SK-N-SH (cell line): ENCODE results near the gene ADAMTS2. TPM values are rescaled to one million over a fixed set of nuclear protein-coding genes. Genes with fewer than 3 reads are reported as not detected.

Experiments used
- CTCF ChIA-PET: fragments of 300-600, 350-600 bp; formaldehyde crosslinking; extraction: SDS; loops from one replicate; lab custom pipeline; 2021; lab: Yijun Ruan, JAX
- POLR2A ChIA-PET: fragments of 350-600 bp; sonication (Branson Sonifier 250); formaldehyde crosslinking; extraction: SDS; loops from one replicate; lab custom pipeline; 2020; ENCODE audit warnings: antibody characterized with exemption, inconsistent platforms; lab: Yijun Ruan, JAX
- DNase-seq: peaks from one replicate; pipeline ENCODE4 v3.0.0; 2012
- H2AFZ ChIP-seq: fragments of 200-600 bp; sonication (generic); 2 replicates; pipeline ENCODE4 v1.8.1; 2016; ENCODE audit warnings: antibody characterized with exemption, mild to moderate bottlenecking, low read depth
- H3F3A ChIP-seq: fragments of 200-600 bp; sonication (generic); replicated peaks from 2 replicates; pipeline ENCODE3; 2016; ENCODE audit warnings: antibody characterized with exemption, mild to moderate bottlenecking; ENCODE audit not compliant: insufficient read depth
- H3K27ac ChIP-seq, 2 experiments: fragments of 200-500 bp in 1 of 2; fragments of 200-600 bp in 1 of 2; sonication (Bioruptor generic) in 1 of 2; sonication (generic), shearing (Covaris generic) in 1 of 2; 2 replicates each; pipeline versions ENCODE4 v1.5.1 to v1.6.1; 2014 to 2016; ENCODE audit warnings: low read depth in 2 of 2, inconsistent platforms in 1 of 2, low read length in 1 of 2, mild to moderate bottlenecking in 1 of 2, mixed read lengths in 1 of 2
- H3K27me3 ChIP-seq: fragments of 200-600 bp; sonication (generic), shearing (Covaris generic); 2 replicates; pipeline ENCODE4 v1.6.1; 2016; ENCODE audit warnings: mixed run types; ENCODE audit not compliant: insufficient read depth
- H3K36me3 ChIP-seq, 2 experiments: fragments of 200-500 bp in 1 of 2; fragments of 200-600 bp in 1 of 2; sonication (Bioruptor generic) in 1 of 2; sonication (generic) in 1 of 2; replicated peaks in 1 of 2; 2 replicates each; pipeline versions ENCODE3 to v1.5.1; 2014 to 2016; ENCODE audit warnings: low read length in 1 of 2, mild to moderate bottlenecking in 1 of 2; ENCODE audit not compliant: insufficient read depth in 2 of 2, control insufficient read depth in 1 of 2
- H3K4me1 ChIP-seq, 2 experiments: fragments of 200-500 bp in 1 of 2; fragments of 200-600 bp in 1 of 2; sonication (Bioruptor generic) in 1 of 2; sonication (generic), shearing (Covaris generic) in 1 of 2; 2 replicates each; pipeline versions ENCODE4 v1.5.1 to v1.6.1; 2014 to 2016; ENCODE audit warnings: low read depth in 1 of 2, low read length in 1 of 2, mixed run types in 1 of 2; ENCODE audit not compliant: insufficient read depth in 2 of 2, control insufficient read depth in 1 of 2
- H3K4me2 ChIP-seq: fragments of 200-600 bp; sonication (generic), shearing (Covaris generic); 2 replicates; pipeline ENCODE4 v1.6.1; 2017; ENCODE audit warnings: mixed run types
- H3K4me3 ChIP-seq, 2 experiments: fragments of 200-500 bp in 1 of 2; fragments of 200-600 bp in 1 of 2; sonication (Bioruptor generic) in 1 of 2; sonication (generic), shearing (Covaris generic) in 1 of 2; 2 replicates each; pipeline versions ENCODE4 v1.5.1 to v1.8.1; 2014 to 2016; ENCODE audit warnings: low read depth in 2 of 2, inconsistent platforms in 1 of 2, low read length in 1 of 2, mild to moderate bottlenecking in 1 of 2, mixed read lengths in 1 of 2, moderate library complexity in 1 of 2
- H3K79me2 ChIP-seq: fragments of 200-600 bp; sonication (generic); 2 replicates; pipeline ENCODE4 v1.8.1; 2017; ENCODE audit warnings: mild to moderate bottlenecking; ENCODE audit not compliant: insufficient read depth
- H3K9ac ChIP-seq: fragments of 200-600 bp; sonication (generic); 2 replicates; pipeline ENCODE4 v1.6.1; 2017; ENCODE audit warnings: mixed run types
- H3K9me2 ChIP-seq: fragments of 200-600 bp; sonication (generic); 2 replicates; pipeline ENCODE4 v1.6.1; 2017; ENCODE audit warnings: mixed run types
- H3K9me3 ChIP-seq: fragments of 200-600 bp; sonication (generic); 2 replicates; pipeline ENCODE4 v1.6.1; 2017; ENCODE audit warnings: mixed run types, mild to moderate bottlenecking, moderate library complexity
- H4K20me1 ChIP-seq: fragments of 200-600 bp; sonication (generic); 2 replicates; pipeline ENCODE4 v1.6.1; 2017; ENCODE audit warnings: mild to moderate bottlenecking, mixed run types; ENCODE audit not compliant: insufficient read depth
- CHD2 ChIP-seq: fragments of 150-350 bp; IDR thresholded peaks from 2 replicates; pipeline ENCODE4 v1.6.1; 2018; ENCODE audit warnings: low read length; ENCODE audit not compliant: partially characterized antibody
- EP300 ChIP-seq, 2 experiments: IDR thresholded peaks; 2 replicates each; pipeline versions ENCODE4 v1.4.0 to v1.6.1; 2012; ENCODE audit warnings: borderline replicate concordance in 1 of 2, low read depth in 1 of 2, low read length in 1 of 2
- EZH2phosphoT487 ChIP-seq: fragments of 200-600 bp; sonication (generic); IDR thresholded peaks from 2 replicates; pipeline ENCODE4 v1.6.1; 2017; ENCODE audit warnings: low read depth, mixed run types, mild to moderate bottlenecking, antibody characterized with exemption, moderate library complexity, borderline replicate concordance
- FOSL2 ChIP-seq: IDR thresholded peaks from 2 replicates; pipeline ENCODE4 v1.4.0; 2012; ENCODE audit warnings: low read depth, mild to moderate bottlenecking, moderate library complexity, borderline replicate concordance
- FOXJ3 ChIP-seq: sonication (generic); formaldehyde crosslinking; IDR thresholded peaks from 2 replicates; pipeline ENCODE4 v1.5.1; 2020; ENCODE audit warnings: mild to moderate bottlenecking, missing genetic modification reagents
- IRF3 ChIP-seq: fragments of 150-350 bp; IDR thresholded peaks from 2 replicates; pipeline ENCODE4 v1.6.1; 2016; ENCODE audit warnings: mild to moderate bottlenecking, low read depth, low read length
- JUND ChIP-seq: IDR thresholded peaks from 2 replicates; pipeline ENCODE4 v1.4.0; 2012
- MEF2A ChIP-seq: IDR thresholded peaks from 2 replicates; pipeline ENCODE4 v1.4.0; 2012; ENCODE audit warnings: low read depth, borderline replicate concordance
- NRF1 ChIP-seq: IDR thresholded peaks from 2 replicates; pipeline ENCODE4 v1.6.1; 2012; ENCODE audit warnings: low read depth, mild to moderate bottlenecking, low read length
- POLR2AphosphoS5 ChIP-seq: IDR thresholded peaks from 2 replicates; pipeline ENCODE4 v1.6.1; 2012; ENCODE audit warnings: low read depth, low read length
- RAD21 ChIP-seq: IDR thresholded peaks from 2 replicates; pipeline ENCODE4 v1.6.1; 2012; ENCODE audit warnings: mild to moderate bottlenecking, low read length
- RXRA ChIP-seq: IDR thresholded peaks from 2 replicates; pipeline ENCODE4 v1.4.0; 2012; ENCODE audit warnings: low read depth, mild to moderate bottlenecking, borderline replicate concordance
- SIN3A ChIP-seq: IDR thresholded peaks from 2 replicates; pipeline ENCODE4 v1.6.1; 2012; ENCODE audit warnings: low read depth, mild to moderate bottlenecking, low read length, moderate library complexity, borderline replicate concordance
- SMC3 ChIP-seq: IDR thresholded peaks from 2 replicates; pipeline ENCODE4 v1.6.1; 2012; ENCODE audit warnings: low read depth, low read length, improper control_type of control experiment
- TAF1 ChIP-seq: IDR thresholded peaks from 2 replicates; pipeline ENCODE4 v1.6.1; 2012; ENCODE audit warnings: low read depth, mild to moderate bottlenecking, low read length, moderate library complexity, borderline replicate concordance
- TCF12 ChIP-seq: IDR thresholded peaks from 2 replicates; pipeline ENCODE4 v1.4.0; 2012
- WGBS: methylation state at CpG from one replicate; pipeline ENCODE4 v1.1.6; 2017; ENCODE audit warnings: low lambda C conversion rate; 5-methylcytosine and 5-hydroxymethylcytosine counted together
- polyA plus RNA-seq, 3 experiments: library from polyadenylated mRNA; depleted of rRNA; stranded (reverse); fragments of >200 nt; gene quantifications; 2 replicates each; pipeline ENCODE4 v1.2.3, GENCODE V29; 2012
- TF ChIP-seq, protein P1 (sequence below): IDR thresholded peaks from 2 replicates; pipeline ENCODE4; 2012
- TF ChIP-seq, protein P2 (sequence below): IDR thresholded peaks from 2 replicates; pipeline ENCODE4 v1.4.0; 2012; ENCODE audit warnings: low read depth, borderline replicate concordance

ADAMTS2 gene
- polyA plus RNA-seq, 1 of the 3 experiments (the other 2 are of a cell fraction) = 0.12 TPM

GRCh38 chr5:179321206-179321987, 23.9 kb downstream of the ADAMTS2 start:
- H3K4me1 ChIP-seq = peaks cover 0 to 91% of the 10 kb centered on the region in 2 experiments; a peak in 1 of 4 replicates
- peak overlapping the region in 1 of 2 experiments; percentile 96; a peak in 1 of 4 replicates for H3K27ac ChIP-seq
- no peak overlapping the region for H3K4me3 ChIP-seq
- no peaks in the 10 kb centered on the region for H3K79me2 ChIP-seq
- no peaks in the 10 kb centered on the region for H3K27me3 ChIP-seq
- no peaks in the 10 kb centered on the region for H3K9me3 ChIP-seq
- H3K9ac ChIP-seq = no peak overlapping the region
- DNase-seq = no peak
- H4K20me1 ChIP-seq = no peaks in the 10 kb centered on the region
- no peaks in the 10 kb centered on the region for H3K36me3 ChIP-seq
- no peak overlapping the region for H2AFZ ChIP-seq
- CTCF ChIA-PET = interaction anchor here (0.6 to 6.3 kb wide), 7 partner anchors 23 to 1912 kb away, joined by 3 to 46 read pairs (median 3); no protein-coding TSS in a partner anchor
- H3K9me2 ChIP-seq = no peaks in the 10 kb centered on the region
- 50% methylated on average over 13 of the region's 13 CpGs for WGBS
- no peak overlapping the region for H3K4me2 ChIP-seq
- no peaks in the 10 kb centered on the region for H3F3A ChIP-seq
- TF ChIP-seq RAD21 (no peak), FOXJ3 (CRISPR knock-in tag) (no peak), NRF1 (no peak), SIN3A (no peak), EZH2phosphoT487 (no peak)
- POLR2A ChIA-PET = no interaction called here

- H3K79me2 ChIP-seq = no peaks in the 10 kb centered on the region
- H3K9me3 ChIP-seq = no peaks in the 10 kb centered on the region
- H3K27me3 ChIP-seq = no peaks in the 10 kb centered on the region
- no peak overlapping the region for H3K4me2 ChIP-seq
- TF ChIP-seq FOSL2 (no peak), RXRA (no peak), TAF1 (no peak), SIN3A (no peak), POLR2AphosphoS5 (no peak), SMC3 (no peak), EP300 (IDR thresholded peaks at IDR 0.05; ENCODE audit: borderline replicate concordance in 1 of 2, low read depth in 1 of 2, low read length in 1 of 2) (no peak), EZH2phosphoT487 (no peak), MEF2A (no peak), TCF12 (no peak), JUND (no peak), IRF3 (no peak), CHD2 (no peak)
- TF ChIP-seq, protein P1, sequence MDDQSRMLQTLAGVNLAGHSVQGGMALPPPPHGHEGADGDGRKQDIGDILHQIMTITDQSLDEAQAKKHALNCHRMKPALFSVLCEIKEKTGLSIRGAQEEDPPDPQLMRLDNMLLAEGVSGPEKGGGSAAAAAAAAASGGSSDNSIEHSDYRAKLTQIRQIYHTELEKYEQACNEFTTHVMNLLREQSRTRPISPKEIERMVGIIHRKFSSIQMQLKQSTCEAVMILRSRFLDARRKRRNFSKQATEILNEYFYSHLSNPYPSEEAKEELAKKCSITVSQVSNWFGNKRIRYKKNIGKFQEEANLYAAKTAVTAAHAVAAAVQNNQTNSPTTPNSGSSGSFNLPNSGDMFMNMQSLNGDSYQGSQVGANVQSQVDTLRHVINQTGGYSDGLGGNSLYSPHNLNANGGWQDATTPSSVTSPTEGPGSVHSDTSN = no peak
- TF ChIP-seq, protein P2, sequence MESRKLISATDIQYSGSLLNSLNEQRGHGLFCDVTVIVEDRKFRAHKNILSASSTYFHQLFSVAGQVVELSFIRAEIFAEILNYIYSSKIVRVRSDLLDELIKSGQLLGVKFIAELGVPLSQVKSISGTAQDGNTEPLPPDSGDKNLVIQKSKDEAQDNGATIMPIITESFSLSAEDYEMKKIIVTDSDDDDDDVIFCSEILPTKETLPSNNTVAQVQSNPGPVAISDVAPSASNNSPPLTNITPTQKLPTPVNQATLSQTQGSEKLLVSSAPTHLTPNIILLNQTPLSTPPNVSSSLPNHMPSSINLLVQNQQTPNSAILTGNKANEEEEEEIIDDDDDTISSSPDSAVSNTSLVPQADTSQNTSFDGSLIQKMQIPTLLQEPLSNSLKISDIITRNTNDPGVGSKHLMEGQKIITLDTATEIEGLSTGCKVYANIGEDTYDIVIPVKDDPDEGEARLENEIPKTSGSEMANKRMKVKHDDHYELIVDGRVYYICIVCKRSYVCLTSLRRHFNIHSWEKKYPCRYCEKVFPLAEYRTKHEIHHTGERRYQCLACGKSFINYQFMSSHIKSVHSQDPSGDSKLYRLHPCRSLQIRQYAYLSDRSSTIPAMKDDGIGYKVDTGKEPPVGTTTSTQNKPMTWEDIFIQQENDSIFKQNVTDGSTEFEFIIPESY = no peak
- ChIA-PET POLR2A (no interaction called here), CTCF (interaction anchor here (0.7 to 1.3 kb wide), 4 partner anchors 24 to 103 kb away, joined by 3 read pairs; no protein-coding TSS in a partner anchor)
- no peaks in the 10 kb centered on the region for H3K9me2 ChIP-seq
- peak overlapping the region in 1 of 2 experiments; percentile 65; a peak in 1 of 4 replicates for H3K27ac ChIP-seq
- WGBS = 53% methylated on average over 11 of the region's 11 CpGs
- no peak for DNase-seq
- no peak overlapping the region for H3K9ac ChIP-seq
- peaks cover 0 to 89% of the 10 kb centered on the region in 2 experiments; a peak in 1 of 4 replicates for H3K4me1 ChIP-seq
- H2AFZ ChIP-seq = no peak overlapping the region
- H3F3A ChIP-seq = no peaks in the 10 kb centered on the region
- H4K20me1 ChIP-seq = no peaks in the 10 kb centered on the region
- no peaks in the 10 kb centered on the region for H3K36me3 ChIP-seq
- H3K4me3 ChIP-seq = no peak overlapping the region
These were observed 25.4 kb downstream of the ADAMTS2 start for GRCh38 chr5:179319741-179320281.
